A549 (cell line): ENCODE measurements around the gene KLRD1. TPM values are rescaled to one million over a fixed set of nuclear protein-coding genes. Genes with fewer than 3 reads are reported as not detected.

Source experiments
- ATAC-seq, 2 experiments: fragments of 200-7000 bp in 1 of 2; fragments of >200 bp in 1 of 2; cut with Nextera tagmentation in 1 of 2; cut with Tn5 transposase in 1 of 2; 3 replicates each; pipeline versions ENCODE4 v1.8.0 to v1.9.1; 2018 to 2020; ENCODE audit warnings: mild to moderate bottlenecking in 1 of 2, moderate library complexity in 1 of 2
- CTCF ChIA-PET: fragments of 300-600 bp; sonication (Branson Sonifier 250); formaldehyde crosslinking; extraction: SDS; loops from one replicate; lab custom pipeline; 2021; ENCODE audit warnings: antibody characterized with exemption, inconsistent platforms; lab: Yijun Ruan, JAX
- POLR2A ChIA-PET: fragments of 350-600 bp; formaldehyde crosslinking; extraction: SDS; loops from one replicate; lab custom pipeline; 2021; ENCODE audit warnings: antibody characterized with exemption, inconsistent platforms; lab: Yijun Ruan, JAX
- DNase-seq, 2 experiments: peaks; one replicate each; pipeline versions ENCODE4 v3.0.0 to v3.0.0-alpha.2; 2011 to 2016; ENCODE audit warnings: low read depth in 1 of 2, low spot score in 1 of 2
- FAIRE-seq: peaks from 2 replicates; lab custom pipeline; 2011; peaks lifted over from hg19 to GRCh38; lab: Jason Lieb, UNC
- H3K27ac ChIP-seq, 2 experiments: fragments of >200 bp; sonication (Bioruptor Twin); formaldehyde crosslinking; 3 replicates each; pipeline ENCODE4 v1.5.1; 2016 to 2017
- H3K4me1 ChIP-seq: fragments of >200 bp; sonication (Bioruptor Twin); formaldehyde crosslinking; 3 replicates; pipeline ENCODE4 v1.6.1; 2016
- H3K4me2 ChIP-seq: fragments of >200 bp; sonication (Bioruptor Twin); formaldehyde crosslinking; 3 replicates; pipeline ENCODE4 v1.6.1; 2016
- H3K4me3 ChIP-seq: fragments of >200 bp; sonication (Bioruptor Twin); formaldehyde crosslinking; 3 replicates; pipeline ENCODE4 v1.5.1; 2016
- H3K9me3 ChIP-seq: fragments of >200 bp; sonication (Bioruptor Twin); formaldehyde crosslinking; 3 replicates; pipeline ENCODE4 v1.6.1; 2016
- ATOH8 ChIP-seq: fragments of 250-450 bp; sonication (Bioruptor Pico); IDR thresholded peaks from 2 replicates; pipeline ENCODE4 v1.5.0; 2020; ENCODE audit warnings: low read depth, mild to moderate bottlenecking, moderate library complexity
- BHLHE40 ChIP-seq: IDR thresholded peaks from 2 replicates; pipeline ENCODE4 v1.6.1; 2012; ENCODE audit warnings: low read depth, low read length, inconsistent platforms
- CBX2 ChIP-seq: fragments of 200-600 bp; sonication (generic); IDR thresholded peaks from 2 replicates; pipeline ENCODE4 v1.6.1; 2016; ENCODE audit warnings: low read depth, mild to moderate bottlenecking, borderline replicate concordance
- CBX8 ChIP-seq: fragments of 200-600 bp; sonication (generic); IDR thresholded peaks from 2 replicates; pipeline ENCODE4 v1.6.1; 2016
- E2F6 ChIP-seq: IDR thresholded peaks from 2 replicates; pipeline ENCODE4 v1.6.1; 2012; ENCODE audit warnings: low read depth, borderline replicate concordance
- EHMT2 ChIP-seq: fragments of 200-600 bp; sonication (generic); IDR thresholded peaks from 2 replicates; pipeline ENCODE4 v1.6.1; 2016; ENCODE audit warnings: antibody characterized with exemption, low read depth, mild to moderate bottlenecking, moderate library complexity
- ELK1 ChIP-seq: fragments of 150-350 bp; IDR thresholded peaks from 2 replicates; pipeline ENCODE4 v1.6.1; 2014; ENCODE audit warnings: low read depth, mild to moderate bottlenecking, low read length
- ESRRA ChIP-seq: fragments of 150-350 bp; IDR thresholded peaks from 2 replicates; pipeline ENCODE4 v1.6.1; 2014; ENCODE audit warnings: mild to moderate bottlenecking, low read length, borderline replicate concordance
- FOSB ChIP-seq: fragments of 250-450 bp; sonication (Bioruptor Pico); IDR thresholded peaks from 2 replicates; pipeline ENCODE4 v1.5.0; 2020; ENCODE audit warnings: mild to moderate bottlenecking, moderate library complexity
- FOXS1 ChIP-seq: fragments of 250-450 bp; sonication (Bioruptor Pico); IDR thresholded peaks from 2 replicates; pipeline ENCODE4 v1.5.0; 2020; ENCODE audit warnings: mild to moderate bottlenecking, moderate library complexity
- GATA3 ChIP-seq: IDR thresholded peaks from 2 replicates; pipeline ENCODE4 v1.6.1; 2012; ENCODE audit warnings: borderline replicate concordance
- HDAC2 ChIP-seq: fragments of 200-600 bp; sonication (generic); IDR thresholded peaks from 2 replicates; pipeline ENCODE4 v1.6.1; 2016
- HES2 ChIP-seq: fragments of >200 bp; sonication (Bioruptor Twin); formaldehyde crosslinking; IDR thresholded peaks from 2 replicates; pipeline ENCODE4 v1.6.1; 2016
- HEYL ChIP-seq: fragments of 250-450 bp; sonication (Bioruptor Pico); IDR thresholded peaks from 2 replicates; pipeline ENCODE4 v1.8.0; 2021; ENCODE audit warnings: mild to moderate bottlenecking, moderate library complexity
- HOXA7 ChIP-seq: fragments of 250-450 bp; sonication (Bioruptor Pico); IDR thresholded peaks from 2 replicates; pipeline ENCODE4 v1.5.0; 2020; ENCODE audit warnings: mild to moderate bottlenecking, moderate library complexity
- JUNB ChIP-seq: fragments of >200 bp; sonication (Bioruptor Twin); formaldehyde crosslinking; IDR thresholded peaks from 2 replicates; pipeline ENCODE4 v1.6.1; 2016
- MYC ChIP-seq: IDR thresholded peaks from 2 replicates; pipeline ENCODE4 v1.6.1; 2012; ENCODE audit warnings: mild to moderate bottlenecking, inconsistent platforms, low read length, improper control_type of control experiment, borderline replicate concordance
- NPAS2 ChIP-seq: fragments of 250-450 bp; sonication (Bioruptor Pico); IDR thresholded peaks from 2 replicates; pipeline ENCODE4 v1.8.0; 2022; ENCODE audit warnings: mild to moderate bottlenecking, moderate library complexity, borderline replicate concordance
- POLR2A ChIP-seq: IDR thresholded peaks from 2 replicates; pipeline ENCODE4 v1.6.1; 2012; ENCODE audit warnings: mild to moderate bottlenecking, low read length
- RAD21 ChIP-seq, 2 experiments: fragments of >200 bp in 1 of 2; sonication (Bioruptor Twin) in 1 of 2; formaldehyde crosslinking in 1 of 2; IDR thresholded peaks in 1 of 2; conservative IDR thresholded peaks in 1 of 2; 2 replicates in 1 of 2; 3 replicates in 1 of 2; pipeline ENCODE4 v1.6.1; 2012 to 2018; ENCODE audit warnings: inconsistent platforms in 1 of 2
- RARB ChIP-seq: fragments of 250-450 bp; sonication (Bioruptor Pico); IDR thresholded peaks from 2 replicates; pipeline ENCODE4 v1.8.0; 2021; ENCODE audit warnings: mild to moderate bottlenecking, moderate library complexity
- SMC3 ChIP-seq: fragments of >200 bp; sonication (Bioruptor Twin); formaldehyde crosslinking; IDR thresholded peaks from 3 replicates; pipeline ENCODE4 v1.6.1; 2018; ENCODE audit warnings: inconsistent platforms
- TFCP2L1 ChIP-seq: fragments of 250-450 bp; sonication (Bioruptor Pico); IDR thresholded peaks from 2 replicates; pipeline ENCODE4 v1.5.0; 2021; ENCODE audit warnings: mild to moderate bottlenecking
- USF2 ChIP-seq: fragments of 450-650 bp; IDR thresholded peaks from 2 replicates; pipeline ENCODE4 v1.6.1; 2014; ENCODE audit warnings: antibody characterized with exemption
- ZC3H11A ChIP-seq: fragments of 450-650 bp; IDR thresholded peaks from 2 replicates; pipeline ENCODE4 v1.6.1; 2014; ENCODE audit warnings: antibody characterized with exemption, mild to moderate bottlenecking
- ZFP36 ChIP-seq: fragments of 450-650 bp; IDR thresholded peaks from 2 replicates; pipeline ENCODE4 v1.6.1; 2014; ENCODE audit warnings: borderline replicate concordance; ENCODE audit not compliant: partially characterized antibody
- ZSCAN20 ChIP-seq: fragments of 250-450 bp; sonication (Bioruptor Pico); IDR thresholded peaks from 2 replicates; pipeline ENCODE4 v1.8.0; 2022; ENCODE audit warnings: mild to moderate bottlenecking, moderate library complexity
- WGBS: methylation state at CpG from one replicate; pipeline ENCODE4 v1.1.6; 2017; ENCODE audit errors: missing lambda C conversion rate; 5-methylcytosine and 5-hydroxymethylcytosine counted together
- polyA plus RNA-seq, 4 experiments: library from polyadenylated mRNA; depleted of rRNA in 3 of 4; stranded (reverse); fragments of >200 nt; fragmentation: RNase III in 1 of 4; extraction: RNeasy Plus Mini Kit Qiagen cat#74134 plus additional on column Dnase treatment in 1 of 4; gene quantifications; 2 replicates in 3 of 4; 3 replicates in 1 of 4; pipeline ENCODE4 v1.2.3, GENCODE V29; 2011 to 2017

KLRD1 gene
- polyA plus RNA-seq, 2 of the 4 experiments (the other 2 are of a cell fraction), result 0.01 TPM; not detected in 1

- CTCF ChIA-PET, result interaction anchor here (1.3 kb wide), 1 partner anchor 8 kb away, joined by 3 read pairs; no protein-coding TSS in a partner anchor
- 75% methylated on average over 5 of the region's 5 CpGs for WGBS
- FAIRE-seq, result no peak
- no peak for ATAC-seq
- POLR2A ChIA-PET, result no interaction called here
- DNase-seq, result no peak
- H3K4me2 ChIP-seq, result no peak overlapping the region
- H3K27ac ChIP-seq, result no peak overlapping the region
- H3K4me3 ChIP-seq, result no peak overlapping the region
- TF ChIP-seq E2F6 (no peak), FOXS1 (CRISPR knock-in tag) (no peak), ZFP36 (no peak), POLR2A (no peak), CBX8 (no peak), SMC3 (no peak), ZSCAN20 (CRISPR knock-in tag) (no peak), HEYL (CRISPR knock-in tag) (no peak), EHMT2 (no peak), ELK1 (no peak), HDAC2 (no peak), JUNB (no peak), ZC3H11A (no peak), HES2 (no peak), CBX2 (no peak)
- H3K9me3 ChIP-seq, result no peaks in the 10 kb centered on the region
- no peaks in the 10 kb centered on the region for H3K4me1 ChIP-seq
These were observed 50.5 kb downstream of the KLRD1 start for GRCh38 chr12:10358131-10358530.

GRCh38 chr12:10358969-10359368 is 51.3 kb downstream of the KLRD1 start:
- H3K27ac ChIP-seq, result no peak overlapping the region
- no peak overlapping the region for H3K4me2 ChIP-seq
- FAIRE-seq, result no peak
- H3K9me3 ChIP-seq, result no peaks in the 10 kb centered on the region
- 80% methylated on average over 1 of the region's 1 CpG for WGBS
- TF ChIP-seq GATA3 (no peak), HOXA7 (CRISPR knock-in tag) (no peak), CBX2 (no peak), ESRRA (no peak), JUNB (no peak), MYC (no peak), SMC3 (no peak), ATOH8 (no peak), E2F6 (no peak), HES2 (no peak), USF2 (no peak), FOXS1 (CRISPR knock-in tag) (no peak), BHLHE40 (no peak), RAD21 (conservative IDR thresholded peaks at IDR 0.05 in 1 of 2, IDR thresholded peaks at IDR 0.05 in 1 of 2) (no peak), RARB (CRISPR knock-in tag) (no peak), TFCP2L1 (no peak), POLR2A (no peak), NPAS2 (CRISPR knock-in tag) (no peak), FOSB (no peak)
- TF ChIP-seq, all 56 proteins: peak for 0
- H3K4me1 ChIP-seq, result 0 out of 3 replicates have a peak, but pooled peaks cover 2% of the 10 kb centered on the region
- H3K4me3 ChIP-seq, result no peak overlapping the region
- DNase-seq (no peak), ATAC-seq (no peak)
- ChIA-PET CTCF (interaction anchor here (0.6 to 1.3 kb wide), 2 partner anchors 7 to 984 kb away, joined by 3 read pairs; no protein-coding TSS in a partner anchor), POLR2A (no interaction called here)
